K562 (cell line): Measurements from ENCODE around the gene ACTL8. TPM values are rescaled to one million over a fixed set of nuclear protein-coding genes. Genes with fewer than 3 reads are reported as not detected.

Experiments used
- ATAC-seq: fragments of 200-7000 bp; cut with Tn5 transposase; 3 replicates; pipeline ENCODE4 v1.9.1; 2020; ENCODE audit warnings: moderate library complexity
- BruUV-seq: library from RNA; stranded (reverse); fragments of 400-500 nt; replicated peaks from 2 replicates; lab custom pipeline; 2021; lab: Mats Ljungman, UMichigan
- CTCF ChIA-PET: fragments of 300-600 bp; formaldehyde crosslinking; extraction: SDS; loops from one replicate; lab custom pipeline; 2021; ENCODE audit warnings: low intra/inter-chr PET ratio; lab: Yijun Ruan, JAX
- POLR2A ChIA-PET: fragments of 300-600, 350-650 bp; sonication (Branson Sonifier 250); formaldehyde crosslinking; extraction: SDS; loops from one replicate; lab custom pipeline; 2021; ENCODE audit warnings: antibody characterized with exemption, inconsistent platforms; lab: Yijun Ruan, JAX
- DNase-seq, 4 experiments: peaks; one replicate each; pipeline versions ENCODE4 v3.0.0 to v3.0.0-alpha.2; 2011 to 2018; ENCODE audit warnings: low spot score in 3 of 4, mixed read lengths in 3 of 4; ENCODE audit errors: extremely low read depth in 1 of 4
- FAIRE-seq: peaks from 2 replicates; lab custom pipeline; 2011; peaks lifted over from hg19 to GRCh38; lab: Jason Lieb, UNC
- H2AFZ ChIP-seq: 2 replicates; pipeline ENCODE4 v1.6.0; 2011; ENCODE audit warnings: low read depth, low read length, control low read depth, inconsistent platforms
- H3K27ac ChIP-seq: fragments of 200-600 bp; 3 replicates; pipeline ENCODE4 v1.8.0; 2011; ENCODE audit warnings: low read depth, mild to moderate bottlenecking, control low read depth, inconsistent platforms, low read length, moderate library complexity, mixed read lengths; ENCODE audit errors: extremely low read depth
- H3K27me3 ChIP-seq, 2 experiments: fragments of 300-600 bp in 1 of 2; 2 replicates in 1 of 2; 3 replicates in 1 of 2; pipeline versions ENCODE4 v1.6.0 to v1.8.0; 2011; ENCODE audit warnings: inconsistent platforms in 2 of 2, low read length in 2 of 2, mild to moderate bottlenecking in 1 of 2, mixed read lengths in 1 of 2, moderate library complexity in 1 of 2; ENCODE audit not compliant: control insufficient read depth in 2 of 2, insufficient read depth in 2 of 2
- H3K36me3 ChIP-seq: fragments of 300-600 bp; 3 replicates; pipeline ENCODE4 v1.8.0; 2011; ENCODE audit warnings: mild to moderate bottlenecking, low read length, inconsistent platforms; ENCODE audit not compliant: control insufficient read depth, insufficient read depth
- H3K4me1 ChIP-seq, 2 experiments: fragments of 200-600 bp in 1 of 2; replicated peaks in 1 of 2; 2 replicates in 1 of 2; 3 replicates in 1 of 2; pipeline versions ENCODE4 v1.5.1 to v1.8.0; 2011; ENCODE audit warnings: inconsistent platforms in 2 of 2, low read length in 2 of 2, mild to moderate bottlenecking in 1 of 2, mixed read lengths in 1 of 2, moderate library complexity in 1 of 2; ENCODE audit not compliant: control insufficient read depth in 2 of 2, insufficient read depth in 2 of 2
- H3K4me2 ChIP-seq: 2 replicates; pipeline ENCODE4 v1.6.1; 2011; ENCODE audit warnings: low read length, control low read depth, inconsistent platforms, mixed read lengths; ENCODE audit not compliant: insufficient read depth
- H3K4me3 ChIP-seq: fragments of 200-600 bp; sonication (generic), shearing (Covaris generic); 2 replicates; pipeline ENCODE4 v1.5.1; 2016; ENCODE audit warnings: control low read depth, inconsistent platforms
- H3K79me2 ChIP-seq: fragments of 200-600 bp; 3 replicates; pipeline ENCODE4 v1.8.0; 2011; ENCODE audit warnings: low read length, inconsistent platforms; ENCODE audit not compliant: control insufficient read depth, insufficient read depth
- H3K9ac ChIP-seq, 2 experiments: 2 replicates each; pipeline versions ENCODE4 v1.6.0 to v1.6.1; 2011; ENCODE audit warnings: low read depth in 2 of 2, low read length in 2 of 2, control low read depth in 1 of 2, inconsistent platforms in 1 of 2, mild to moderate bottlenecking in 1 of 2, mixed read lengths in 1 of 2; ENCODE audit not compliant: insufficient read depth in 1 of 2
- H3K9me1 ChIP-seq: one replicate; pipeline ENCODE4 v1.6.0; 2011; ENCODE audit warnings: inconsistent platforms, mild to moderate bottlenecking, low read length, moderate library complexity; ENCODE audit not compliant: control insufficient read depth, insufficient read depth
- H3K9me3 ChIP-seq: replicated peaks from 2 replicates; pipeline ENCODE4 v1.5.1; 2011; ENCODE audit warnings: low read depth, low read length, inconsistent platforms; ENCODE audit not compliant: control insufficient read depth, insufficient read depth
- H4K20me1 ChIP-seq: replicated peaks from 2 replicates; pipeline ENCODE4 v1.6.1; 2011; ENCODE audit warnings: low read length, inconsistent platforms, mixed read lengths; ENCODE audit not compliant: control insufficient read depth, insufficient read depth
- FOXM1 ChIP-seq, 2 experiments: fragments of 450-650 bp in 1 of 2; sonication (generic) in 1 of 2; formaldehyde crosslinking in 1 of 2; IDR thresholded peaks; 2 replicates each; pipeline versions ENCODE4 v1.6.1 to v1.9.0; 2017 to 2022; ENCODE audit warnings: low read depth in 2 of 2, mild to moderate bottlenecking in 2 of 2, missing genetic modification reagents in 1 of 2, moderate library complexity in 1 of 2
- GTF2A2 ChIP-seq: IDR thresholded peaks from 2 replicates; pipeline ENCODE4 v1.6.1; 2016; ENCODE audit warnings: mild to moderate bottlenecking, missing genetic modification characterization, missing compliant biosample characterization
- HOMEZ ChIP-seq: fragments of 250-450 bp; sonication (Bioruptor Pico); IDR thresholded peaks from 2 replicates; pipeline ENCODE4 v1.4.0; 2020; ENCODE audit warnings: mild to moderate bottlenecking, moderate library complexity
- REST ChIP-seq, 2 experiments: fragments of 450-650 bp; formaldehyde crosslinking in 1 of 2; IDR thresholded peaks; 2 replicates each; pipeline versions ENCODE4 v1.4.0 to v1.6.1; 2014 to 2020; ENCODE audit warnings: mild to moderate bottlenecking in 2 of 2, borderline replicate concordance in 1 of 2, low read depth in 1 of 2
- SNIP1 ChIP-seq: fragments of 450-650 bp; IDR thresholded peaks from 2 replicates; pipeline ENCODE4 v1.7.1; 2017; ENCODE audit warnings: low read depth, mild to moderate bottlenecking
- SPI1 ChIP-seq: IDR thresholded peaks from 2 replicates; pipeline ENCODE4 v1.6.1; 2011; ENCODE audit warnings: low read depth, low read length, control low read depth, borderline replicate concordance
- ZNF785 ChIP-seq: fragments of 250-450 bp; sonication (Bioruptor Pico); IDR thresholded peaks from 2 replicates; pipeline ENCODE4 v1.4.0; 2020; ENCODE audit warnings: mild to moderate bottlenecking
- WGBS: fragments of 100-300 bp; shearing (Covaris generic); methylation state at CpG from one replicate; pipeline ENCODE4 v1.1.6; 2016; ENCODE audit warnings: low coverage, mixed read lengths; ENCODE audit not compliant: insufficient coverage; ENCODE audit errors: missing lambda C conversion rate; 5-methylcytosine and 5-hydroxymethylcytosine counted together
- in situ Hi-C: fragments of 300-500 bp; cut with MboI; formaldehyde crosslinking; loops from 4 replicates; pipeline ENCODE4 v1.15.0; 2018; ENCODE audit warnings: inconsistent platforms, mixed read lengths
- intact Hi-C: fragments of 100-400 bp; cut with micrococcal nuclease; formaldehyde crosslinking; loops from 2 replicates; pipeline ENCODE4 v1.14.2; 2022
- polyA plus RNA-seq, 8 experiments: library from polyadenylated mRNA; depleted of rRNA in 4 of 8; stranded (reverse) in 5 of 8; unstranded in 3 of 8; fragments of >200 nt; fragmentation: Nextera tagmentation in 2 of 8; fragmentation: Illumina TruSeq in 1 of 8; extraction: Ambion mirVana in 2 of 8; extraction: Trizol in 1 of 8; gene quantifications; 2 replicates each; pipeline versions ENCODE4 v1.2.1 to v1.2.3, GENCODE V29; 2011 to 2014; ENCODE audit warnings: inconsistent platforms in 1 of 8, missing spikeins in 1 of 8
- total RNA-seq, 7 experiments: library from RNA; depleted of rRNA in 6 of 7; stranded (reverse); fragments of >200 nt in 6 of 7; fragmentation: Illumina TruSeq in 2 of 7; extraction: Trizol in 2 of 7; gene quantifications; 2 replicates each; pipeline versions ENCODE4 v1.2.1 to v1.2.3, GENCODE V29; 2011 to 2021; ENCODE audit warnings: low replicate concordance in 1 of 7

ACTL8 gene
- total and polyA plus RNA-seq, 9 of the 15 experiments (the other 6 are each of a cell fraction or from before 2014, with no cell fraction given), result 0.30 to 3.3 (median 1.6) TPM

DNA sequence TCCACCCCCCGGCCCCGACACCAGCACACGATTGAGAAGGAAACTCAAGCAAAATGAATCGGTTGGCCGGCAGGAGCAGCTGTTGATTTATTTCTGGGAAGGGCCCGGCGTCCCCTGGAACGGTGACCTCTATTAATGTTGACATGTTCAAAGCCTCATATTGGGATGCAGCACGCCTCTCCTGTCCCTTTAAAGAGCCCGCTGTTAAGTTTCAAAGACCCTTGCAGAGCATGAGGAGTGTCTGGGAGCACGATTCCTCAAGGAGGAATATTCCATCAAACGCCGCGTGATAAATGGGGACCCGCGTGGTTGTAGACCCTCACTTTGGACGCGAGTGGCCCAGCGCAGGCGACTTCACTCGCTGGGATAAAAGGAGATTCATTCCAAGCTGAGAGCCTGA, 21.5 kb upstream of the ACTL8 start:
- Histone ChIP-seq H4K20me1 (peaks cover 3% of the 10 kb centered on the region; the same call in 1 of the 2 replicates), H3K27ac (no peak overlapping the region), H3K9me3 (no peaks in the 10 kb centered on the region), H3K4me1 (no peaks in the 10 kb centered on the region), H3K4me2 (no peak overlapping the region), H3K79me2 (no peaks in the 10 kb centered on the region), H3K4me3 (no peak overlapping the region), H2AFZ (no peak overlapping the region), H3K27me3 (peaks cover 22 to 46% of the 10 kb centered on the region in 2 experiments), H3K36me3 (no peaks in the 10 kb centered on the region), H3K9ac (no peak overlapping the region), H3K9me1 (no peaks in the 10 kb centered on the region)
- DNase-seq, result no peak
- ChIA-PET CTCF (no interaction called here), POLR2A (interaction anchor here (0.5 to 0.6 kb wide), 2 partner anchors 11 to 329 kb away, joined by 3 read pairs; no protein-coding TSS in a partner anchor)
- ATAC-seq, result no peak
- whole genome bisulfite sequencing, result 5% methylated on average over 21 of the region's 21 CpGs
- intact Hi-C loops (no loop called here), in situ Hi-C loops (no loop called here)
- no TSS peak for BruUV-seq
- FAIRE-seq, result no peak
- TF ChIP-seq FOXM1 (IDR thresholded peaks at IDR 0.05; ENCODE audit: low read depth) (no peak), FOXM1 (CRISPR knock-in tag; IDR thresholded peaks at IDR 0.05; ENCODE audit: low read depth) (no peak), SPI1 (no peak), HOMEZ (CRISPR knock-in tag) (no peak), REST (IDR thresholded peaks at IDR 0.05; ENCODE audit: borderline replicate concordance) (no peak), REST (CRISPR knock-in tag; IDR thresholded peaks at IDR 0.05; ENCODE audit: low read depth) (no peak), ZNF785 (no peak), SNIP1 (no peak), GTF2A2 (tag) (no peak)
